Body of pancreas (tissue), 4 donors: ENCODE results near the gene PNMA3.
"Not testable (repeated sequence)": the region's sequence is repeated elsewhere in the genome, so short reads cannot be mapped to it uniquely, and the experiment has no call there.

Source experiments
- CTCF ChIP-seq, 7 experiments: fragments of 450-650 bp in 4 of 7; fragments of 200-600 bp in 3 of 7; sonication (generic) in 3 of 7; IDR thresholded peaks; one replicate each; pipeline ENCODE4 v1.5.1; 2016 to 2019; ENCODE audit warnings: antibody characterized with exemption in 7 of 7
- POLR2A ChIP-seq, 3 donors: fragments of 450-650 bp; IDR thresholded peaks; one replicate each; pipeline ENCODE4 v1.6.1; 2016; ENCODE audit warnings: antibody characterized with exemption in 3 of 3, mild to moderate bottlenecking in 2 of 3

DNA sequence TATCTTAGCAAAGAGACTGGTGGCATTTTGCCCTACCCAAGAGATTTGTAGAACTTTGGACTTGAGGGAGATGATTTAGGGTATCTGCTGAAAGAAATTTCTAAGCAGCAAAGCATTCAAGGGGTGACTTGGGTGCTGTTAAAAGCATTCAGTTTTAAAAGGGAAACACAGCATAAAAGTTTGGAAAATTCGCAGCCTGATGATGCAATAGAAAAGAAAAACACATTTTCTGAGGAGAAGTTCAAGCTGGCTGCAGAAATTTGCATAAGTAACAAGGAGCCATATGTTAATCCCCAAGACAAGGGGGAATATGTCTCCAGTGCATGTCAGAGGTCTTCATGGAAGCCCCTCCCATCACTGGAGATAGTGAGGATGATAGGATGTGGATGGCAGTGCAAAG is 48.7 kb downstream of the PNMA3 start:
- not testable (repeated sequence) for TF ChIP-seq CTCF, POLR2A (IDR thresholded peaks at IDR 0.05)
